ENCODE results near the gene ZNF362. TPM values are rescaled to one million over a fixed set of nuclear protein-coding genes. Genes with fewer than 3 reads are reported as not detected.

Gene ZNF362
- total RNA-seq, 2 experiments from 2014 or later: 8.9 to 26.1 TPM

GRCh38 chr1:33324677-33325575 lies 68.6 kb downstream of the ZNF362 start:
- POLR2A ChIA-PET: interaction anchor here (0.6 kb wide), 1 partner anchor 11 kb away, joined by 5 read pairs; no protein-coding TSS in a partner anchor
- TF ChIP-seq EZH2phosphoT487 (IDR thresholded peaks at IDR 0.05; ENCODE audit: borderline replicate concordance, low read depth, low read length): no peak
- TF ChIP-seq CTCF (conservative IDR thresholded peaks at IDR 0.05; ENCODE audit: low read length): no peak
- Histone ChIP-seq H3K36me3 (ENCODE audit: insufficient read depth, low read length) (peaks cover 64% of the 10 kb centered on the region; the same call in 1 of the 2 replicates), H4K20me1 (ENCODE audit: insufficient read depth, low read length) (no peaks in the 10 kb centered on the region), H3K27ac (ENCODE audit: low read depth, low read length, poor library complexity, severe bottlenecking) (no peak overlapping the region), H2AFZ (ENCODE audit: low read length) (no peak overlapping the region), H3K4me3 (ENCODE audit: low read depth, low read length, poor library complexity, severe bottlenecking) (no peak overlapping the region), H3K79me2 (ENCODE audit: insufficient read depth, low read depth, low read length) (no peaks in the 10 kb centered on the region), H3K4me1 (ENCODE audit: insufficient read depth, low read length, poor library complexity, severe bottlenecking) (peaks cover 7% of the 10 kb centered on the region), H3K9me3 (ENCODE audit: low read length) (no peaks in the 10 kb centered on the region), H3K9me2 (ENCODE audit: insufficient read depth, low read length) (no peaks in the 10 kb centered on the region), H3K4me2 (ENCODE audit: low read length) (no peak overlapping the region)
- CTCF ChIA-PET (ENCODE audit: unreplicated experiment): no interaction called here
- DNase-seq (ENCODE audit: low spot score): no peak
- intact Hi-C loops (cut with micrococcal nuclease; ENCODE audit: unreplicated experiment): no loop called here
- no TSS peak for BruUV-seq (replicated peaks)

DNA sequence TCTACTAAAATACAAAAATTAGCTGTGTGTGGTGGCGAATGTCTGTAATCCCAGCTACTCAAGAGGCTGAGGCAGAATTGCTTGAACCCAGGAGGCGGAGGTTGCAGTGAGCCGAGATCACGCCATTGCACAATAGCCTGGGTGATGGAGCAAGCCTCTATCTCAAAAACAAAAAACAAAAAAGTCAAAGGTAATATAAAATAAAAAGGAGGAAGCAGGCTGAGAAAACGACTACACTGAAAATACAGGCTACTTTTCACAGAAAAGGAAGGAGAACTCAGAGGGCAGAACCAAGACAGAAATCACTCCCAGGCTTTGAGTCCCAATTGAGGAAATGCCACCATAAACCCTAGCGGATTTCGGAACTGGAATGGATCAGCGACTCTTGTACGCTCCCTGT lies 70.5 kb downstream of the ZNF362 start:
- no TSS peak for BruUV-seq (replicated peaks)
- H3K4me2 ChIP-seq (ENCODE audit: low read length): no peak overlapping the region
- intact Hi-C loops (cut with micrococcal nuclease; ENCODE audit: unreplicated experiment): no loop called here
- no peaks in the 10 kb centered on the region for H4K20me1 ChIP-seq (ENCODE audit: insufficient read depth, low read length)
- peaks cover 75% of the 10 kb centered on the region for H3K36me3 ChIP-seq (ENCODE audit: insufficient read depth, low read length)
- peaks cover 7% of the 10 kb centered on the region for H3K4me1 ChIP-seq (ENCODE audit: insufficient read depth, low read length, poor library complexity, severe bottlenecking)
- DNase-seq (ENCODE audit: low spot score): no peak
- H3K9me2 ChIP-seq (ENCODE audit: insufficient read depth, low read length): no peaks in the 10 kb centered on the region
- ChIA-PET CTCF (ENCODE audit: unreplicated experiment) (no interaction called here), POLR2A (no interaction called here)
- H3K4me3 ChIP-seq (ENCODE audit: low read depth, low read length, poor library complexity, severe bottlenecking): no peak overlapping the region
- TF ChIP-seq EZH2phosphoT487 (IDR thresholded peaks at IDR 0.05; ENCODE audit: borderline replicate concordance, low read depth, low read length) (no peak), CTCF (conservative IDR thresholded peaks at IDR 0.05; ENCODE audit: low read length) (no peak)
- no peaks in the 10 kb centered on the region for H3K79me2 ChIP-seq (ENCODE audit: insufficient read depth, low read depth, low read length)
- no peaks in the 10 kb centered on the region for H3K9me3 ChIP-seq (ENCODE audit: low read length)
- H2AFZ ChIP-seq (ENCODE audit: low read length): no peak overlapping the region
- H3K27ac ChIP-seq (ENCODE audit: low read depth, low read length, poor library complexity, severe bottlenecking): no peak overlapping the region
